Calu3 (cell line): ENCODE data around the gene NTNG1. TPM values are rescaled to one million over a fixed set of nuclear protein-coding genes. Genes with fewer than 3 reads are reported as not detected.
"Not testable (repeated sequence)": the region's sequence is repeated elsewhere in the genome, so short reads cannot be mapped to it uniquely, and the experiment has no call there.

Experiments used
- BruUV-seq: library from RNA; stranded (reverse); fragments of 400-500 nt; replicated peaks from 2 replicates; lab custom pipeline; 2021; lab: Mats Ljungman, UMichigan
- CTCF ChIA-PET: fragments of 300-600 bp; sonication (Branson Sonifier 250); formaldehyde crosslinking; loops from one replicate; lab custom pipeline; 2022; ENCODE audit warnings: antibody characterized with exemption; lab: Charles Lee
- DNase-seq: peaks from one replicate; pipeline ENCODE4 v3.0.0; 2022
- H3K27ac Mint-ChIP-seq: one replicate; pipeline ENCODE4 v1.8.0; 2022; ENCODE audit warnings: mixed read lengths; ENCODE audit not compliant: unreplicated experiment
- H3K27me3 Mint-ChIP-seq: one replicate; pipeline ENCODE4 v1.8.0; 2022; ENCODE audit warnings: mixed read lengths; ENCODE audit not compliant: unreplicated experiment
- H3K36me3 Mint-ChIP-seq: one replicate; pipeline ENCODE4 v1.8.0; 2022; ENCODE audit warnings: mild to moderate bottlenecking, moderate library complexity, mixed read lengths; ENCODE audit not compliant: insufficient read depth, unreplicated experiment
- H3K4me1 Mint-ChIP-seq: one replicate; pipeline ENCODE4 v1.8.0; 2022; ENCODE audit warnings: mild to moderate bottlenecking, low read depth, mixed read lengths; ENCODE audit not compliant: unreplicated experiment
- H3K4me3 Mint-ChIP-seq: one replicate; pipeline ENCODE4 v1.8.0; 2022; ENCODE audit warnings: mild to moderate bottlenecking, low read depth, moderate library complexity, mixed read lengths; ENCODE audit not compliant: unreplicated experiment
- H3K9me3 Mint-ChIP-seq: one replicate; pipeline ENCODE4 v1.8.0; 2022; ENCODE audit warnings: low read depth, mixed read lengths; ENCODE audit not compliant: unreplicated experiment
- CTCF ChIP-seq: fragments of 200-600 bp; IDR thresholded peaks from one replicate; pipeline ENCODE4 v1.8.0; 2022; ENCODE audit warnings: antibody characterized with exemption; ENCODE audit not compliant: unreplicated experiment
- intact Hi-C: fragments of 100-400 bp; cut with micrococcal nuclease; formaldehyde crosslinking; loops from one replicate; pipeline ENCODE4 v1.10.0; 2022; ENCODE audit not compliant: unreplicated experiment
- total RNA-seq: library from RNA; stranded (reverse); gene quantifications from 2 replicates; pipeline ENCODE4 v1.2.3, GENCODE V29; 2022

The NTNG1 gene
- total RNA-seq, 1 experiment from 2014 or later, result 2.6 TPM

- Mint-ChIP-seq H3K4me3 (no peak overlapping the region), H3K36me3 (no peaks in the 10 kb centered on the region), H3K27me3 (no peaks in the 10 kb centered on the region), H3K9me3 (peaks cover 2% of the 10 kb centered on the region), H3K27ac (no peak overlapping the region), H3K4me1 (no peaks in the 10 kb centered on the region)
- no peak for DNase-seq
- intact Hi-C loops, result no loop called here
- TF ChIP-seq CTCF, result no peak
- no TSS peak for BruUV-seq
- CTCF ChIA-PET, result no interaction called here
Observed at GRCh38 chr1:107230121-107230520, 89.3 kb downstream of the NTNG1 start.

- no peak for DNase-seq
- no peak overlapping the region for H3K4me3 Mint-ChIP-seq
- no peak for TF ChIP-seq CTCF
- H3K27ac Mint-ChIP-seq, result no peak overlapping the region
- H3K27me3 Mint-ChIP-seq, result no peaks in the 10 kb centered on the region
- H3K36me3 Mint-ChIP-seq, result no peaks in the 10 kb centered on the region
- peaks cover 5% of the 10 kb centered on the region for H3K9me3 Mint-ChIP-seq
- BruUV-seq, result no TSS peak
- intact Hi-C loops, result no loop called here
- CTCF ChIA-PET, result interaction anchor here (0.5 kb wide), 1 partner anchor 376 kb away, joined by 3 read pairs; no protein-coding TSS in a partner anchor
- H3K4me1 Mint-ChIP-seq, result no peaks in the 10 kb centered on the region
Observed at GRCh38 chr1:107231291-107231690, 90.5 kb downstream of the NTNG1 start.

GRCh38 chr1:107232426-107232825, 91.6 kb downstream of the NTNG1 start:
- Mint-ChIP-seq H3K4me1 (no peaks in the 10 kb centered on the region), H3K36me3 (no peaks in the 10 kb centered on the region), H3K9me3 (peaks cover 11% of the 10 kb centered on the region), H3K27me3 (no peaks in the 10 kb centered on the region), H3K27ac (no peak overlapping the region), H3K4me3 (no peak overlapping the region)
- no TSS peak for BruUV-seq
- intact Hi-C loops, result no loop called here
- DNase-seq, result no peak
- TF ChIP-seq CTCF, result no peak
- CTCF ChIA-PET, result no interaction called here

- CTCF ChIA-PET, BruUV-seq, H3K36me3 Mint-ChIP-seq, H3K27ac Mint-ChIP-seq, H3K4me3 Mint-ChIP-seq, DNase-seq, H3K9me3 Mint-ChIP-seq, H3K4me1 Mint-ChIP-seq, intact Hi-C loops, H3K27me3 Mint-ChIP-seq: not testable (repeated sequence)
Observed at GRCh38 chr1:107236760-107237159, 95.9 kb downstream of the NTNG1 start.

GRCh38 chr1:107243461-107243860, 102.6 kb downstream of the NTNG1 start:
- H3K27ac Mint-ChIP-seq, result no peak overlapping the region
- H3K4me1 Mint-ChIP-seq, result no peaks in the 10 kb centered on the region
- no peaks in the 10 kb centered on the region for H3K36me3 Mint-ChIP-seq
- BruUV-seq, result no TSS peak
- no peaks in the 10 kb centered on the region for H3K27me3 Mint-ChIP-seq
- intact Hi-C loops, result no loop called here
- no peak overlapping the region for H3K4me3 Mint-ChIP-seq
- no peaks in the 10 kb centered on the region for H3K9me3 Mint-ChIP-seq
- CTCF ChIA-PET, result no interaction called here
- no peak for DNase-seq
- no peak for TF ChIP-seq CTCF
